Measurements from ENCODE around the gene C5orf34.

DNA sequence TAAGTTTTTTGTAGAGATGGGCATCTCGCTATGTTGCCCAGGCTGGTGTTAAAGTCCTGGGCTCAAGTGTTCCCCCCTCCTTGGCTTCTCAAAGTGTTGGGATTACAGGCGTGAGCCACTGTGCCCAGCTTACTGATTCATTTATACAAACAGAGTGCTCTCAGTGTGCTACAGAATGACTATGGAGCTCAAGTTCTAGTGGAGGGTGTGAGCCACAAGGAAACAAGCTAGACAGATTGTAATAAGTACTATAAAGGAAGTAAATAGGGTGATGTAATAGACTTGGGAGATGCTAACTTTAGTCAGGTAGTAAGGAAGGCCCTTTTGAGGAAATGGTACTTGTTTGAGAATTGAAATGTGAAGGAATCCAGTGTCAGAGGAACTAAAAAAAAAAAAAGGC is 29.5 kb downstream of the C5orf34 start:
- TF ChIP-seq CTCF (IDR thresholded peaks at IDR 0.05; ENCODE audit: insufficient read depth, low read length) (no peak), REST (IDR thresholded peaks at IDR 0.05; ENCODE audit: insufficient replicate concordance, low read depth) (no peak), GABPA (IDR thresholded peaks at IDR 0.05; ENCODE audit: low read depth) (no peak)

All from HL-60 (cell line).